ENCODE results near the gene GNG12.

Gene GNG12

GRCh38 chr1:67687198-67687545 is 146.1 kb downstream of the GNG12 start:
- DNase-seq (ENCODE audit: low spot score), result no peak
- no peak for TF ChIP-seq CTCF (IDR thresholded peaks at IDR 0.05)
- H3K4me3 ChIP-seq, result peak overlapping the region; percentile 95
- peak overlapping the region; percentile 99 for H3K27ac ChIP-seq

- peak overlapping the region; percentile 99 for H3K27ac ChIP-seq
- peak; percentile 92 for DNase-seq (ENCODE audit: low spot score)
- no peak for TF ChIP-seq CTCF (IDR thresholded peaks at IDR 0.05)
- H3K4me3 ChIP-seq, result peak overlapping the region; percentile 95
Observed at GRCh38 chr1:67686267-67687197, 146.7 kb downstream of the GNG12 start.

GRCh38 chr1:67685558-67686266 is 147.6 kb downstream of the GNG12 start:
- peak; percentile 79 for DNase-seq (ENCODE audit: low spot score)
- Histone ChIP-seq H3K4me3 (peak overlapping the region; percentile 95), H3K27ac (peak overlapping the region; percentile 99)
- no peak for TF ChIP-seq CTCF (IDR thresholded peaks at IDR 0.05)

- peak; percentile 100 for DNase-seq (ENCODE audit: low spot score)
- Histone ChIP-seq H3K4me3 (peak within 1 kb of the TSS; percentile 95), H3K27ac (peak within 1 kb of the TSS; percentile 99)
- no peak for TF ChIP-seq CTCF (IDR thresholded peaks at IDR 0.05)
Observed at GRCh38 chr1:67685067-67685557, 148.2 kb downstream of the GNG12 start, which contains the start of gene GADD45A. GADD45A (plus strand) TSS chr1:67685201; CDS start chr1:67685495, 294 bp downstream.

GRCh38 chr1:67684526-67685066 is 148.7 kb downstream of the GNG12 start:
- H3K27ac ChIP-seq, result peak overlapping the region; percentile 99
- H3K4me3 ChIP-seq, result peak overlapping the region; percentile 95
- no peak for DNase-seq (ENCODE audit: low spot score)
- no peak for TF ChIP-seq CTCF (IDR thresholded peaks at IDR 0.05)

- H3K27ac ChIP-seq, result peak overlapping the region; percentile 99
- TF ChIP-seq CTCF (IDR thresholded peaks at IDR 0.05), result no peak
- no peak for DNase-seq (ENCODE audit: low spot score)
- peak overlapping the region; percentile 95 for H3K4me3 ChIP-seq
Observed at GRCh38 chr1:67683766-67684525, 149.3 kb downstream of the GNG12 start.
